Keratinocyte (primary cell): ENCODE results near the gene GPC1.

Experiments
- EZH2 ChIP-seq: IDR thresholded peaks from one replicate; pipeline ENCODE4 v1.6.1; 2012; ENCODE audit warnings: inconsistent platforms, mild to moderate bottlenecking, low read length, moderate library complexity
- TF ChIP-seq, protein P1 (sequence below), 3 experiments: IDR thresholded peaks in 1 of 3; conservative IDR thresholded peaks in 1 of 3; optimal IDR thresholded peaks in 1 of 3; 2 replicates in 2 of 3; 3 replicates in 1 of 3; pipeline versions ENCODE3 to v1.5.1; 2011; ENCODE audit warnings: low read length in 3 of 3, mild to moderate bottlenecking in 3 of 3, moderate library complexity in 2 of 3, control low read depth in 1 of 3, inconsistent platforms in 1 of 3; ENCODE audit not compliant: insufficient read depth in 2 of 3; ENCODE audit errors: extremely low read depth in 1 of 3

- TF ChIP-seq, protein P1, sequence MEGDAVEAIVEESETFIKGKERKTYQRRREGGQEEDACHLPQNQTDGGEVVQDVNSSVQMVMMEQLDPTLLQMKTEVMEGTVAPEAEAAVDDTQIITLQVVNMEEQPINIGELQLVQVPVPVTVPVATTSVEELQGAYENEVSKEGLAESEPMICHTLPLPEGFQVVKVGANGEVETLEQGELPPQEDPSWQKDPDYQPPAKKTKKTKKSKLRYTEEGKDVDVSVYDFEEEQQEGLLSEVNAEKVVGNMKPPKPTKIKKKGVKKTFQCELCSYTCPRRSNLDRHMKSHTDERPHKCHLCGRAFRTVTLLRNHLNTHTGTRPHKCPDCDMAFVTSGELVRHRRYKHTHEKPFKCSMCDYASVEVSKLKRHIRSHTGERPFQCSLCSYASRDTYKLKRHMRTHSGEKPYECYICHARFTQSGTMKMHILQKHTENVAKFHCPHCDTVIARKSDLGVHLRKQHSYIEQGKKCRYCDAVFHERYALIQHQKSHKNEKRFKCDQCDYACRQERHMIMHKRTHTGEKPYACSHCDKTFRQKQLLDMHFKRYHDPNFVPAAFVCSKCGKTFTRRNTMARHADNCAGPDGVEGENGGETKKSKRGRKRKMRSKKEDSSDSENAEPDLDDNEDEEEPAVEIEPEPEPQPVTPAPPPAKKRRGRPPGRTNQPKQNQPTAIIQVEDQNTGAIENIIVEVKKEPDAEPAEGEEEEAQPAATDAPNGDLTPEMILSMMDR (optimal IDR thresholded peaks at IDR 0.05 in 1 of 3, IDR thresholded peaks at IDR 0.05 in 1 of 3, conservative IDR thresholded peaks at IDR 0.05 in 1 of 3; ENCODE audit: extremely low read depth in 1 of 3, insufficient read depth in 2 of 3, low read length in 3 of 3) = no peak
- no peak for TF ChIP-seq EZH2
Observed at GRCh38 chr2:240410004-240410403, 25.5 kb upstream of the GPC1 start.
